ENCODE results near the gene TPPP2.

DNA sequence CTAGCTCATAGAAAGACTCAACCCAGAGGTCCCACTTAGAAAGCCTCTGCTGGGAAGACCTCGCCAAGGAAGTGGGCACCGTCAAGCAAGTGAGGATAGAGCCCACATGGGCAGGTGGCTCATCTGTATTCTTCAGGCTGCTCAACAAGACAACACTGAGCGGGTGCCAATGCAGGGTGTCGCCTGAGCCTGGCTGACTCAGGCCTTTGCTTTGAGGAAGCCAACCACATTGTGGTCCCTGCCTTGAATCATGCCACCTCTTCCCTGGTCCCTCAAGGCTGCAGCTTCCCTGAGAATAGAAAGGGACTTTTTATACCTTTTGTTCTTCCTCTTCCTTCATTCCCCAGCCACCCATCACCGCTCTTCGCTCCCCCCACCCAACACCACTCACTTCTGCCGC lies 6.7 kb downstream of the TPPP2 start:
- TF ChIP-seq, protein P1, sequence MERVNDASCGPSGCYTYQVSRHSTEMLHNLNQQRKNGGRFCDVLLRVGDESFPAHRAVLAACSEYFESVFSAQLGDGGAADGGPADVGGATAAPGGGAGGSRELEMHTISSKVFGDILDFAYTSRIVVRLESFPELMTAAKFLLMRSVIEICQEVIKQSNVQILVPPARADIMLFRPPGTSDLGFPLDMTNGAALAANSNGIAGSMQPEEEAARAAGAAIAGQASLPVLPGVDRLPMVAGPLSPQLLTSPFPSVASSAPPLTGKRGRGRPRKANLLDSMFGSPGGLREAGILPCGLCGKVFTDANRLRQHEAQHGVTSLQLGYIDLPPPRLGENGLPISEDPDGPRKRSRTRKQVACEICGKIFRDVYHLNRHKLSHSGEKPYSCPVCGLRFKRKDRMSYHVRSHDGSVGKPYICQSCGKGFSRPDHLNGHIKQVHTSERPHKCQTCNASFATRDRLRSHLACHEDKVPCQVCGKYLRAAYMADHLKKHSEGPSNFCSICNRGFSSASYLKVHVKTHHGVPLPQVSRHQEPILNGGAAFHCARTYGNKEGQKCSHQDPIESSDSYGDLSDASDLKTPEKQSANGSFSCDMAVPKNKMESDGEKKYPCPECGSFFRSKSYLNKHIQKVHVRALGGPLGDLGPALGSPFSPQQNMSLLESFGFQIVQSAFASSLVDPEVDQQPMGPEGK (CRISPR knock-in tag; IDR thresholded peaks at IDR 0.05; ENCODE audit: borderline replicate concordance), result no peak
- no peak for TF ChIP-seq SNAI2 (CRISPR knock-in tag; IDR thresholded peaks at IDR 0.05)
- TF ChIP-seq ZNF70 (CRISPR knock-in tag; IDR thresholded peaks at IDR 0.05), result no peak
- no peak for TF ChIP-seq ARNTL (CRISPR knock-in tag; IDR thresholded peaks at IDR 0.05; ENCODE audit: borderline replicate concordance, low read depth)
- no peak for TF ChIP-seq ZNF565 (CRISPR knock-in tag; conservative IDR thresholded peaks at IDR 0.05; ENCODE audit: low read depth)
- TF ChIP-seq ISL1 (CRISPR knock-in tag; IDR thresholded peaks at IDR 0.05), result no peak
- no peak for TF ChIP-seq ZFP3 (CRISPR knock-in tag; IDR thresholded peaks at IDR 0.05)
- no peak for TF ChIP-seq RARB (CRISPR knock-in tag; IDR thresholded peaks at IDR 0.05)

All from SK-N-SH treated with all-trans-retinoic acid at 6 μM for 48 hours (cell line).